GM21619 (cell line): ENCODE data around the gene TTBK1.

Experiments
- ATAC-seq: cut with Tn5 transposase; IDR thresholded peaks from one replicate; pipeline ENCODE4 v1.9.1; 2021; ENCODE audit not compliant: unreplicated experiment

The TTBK1 gene

DNA sequence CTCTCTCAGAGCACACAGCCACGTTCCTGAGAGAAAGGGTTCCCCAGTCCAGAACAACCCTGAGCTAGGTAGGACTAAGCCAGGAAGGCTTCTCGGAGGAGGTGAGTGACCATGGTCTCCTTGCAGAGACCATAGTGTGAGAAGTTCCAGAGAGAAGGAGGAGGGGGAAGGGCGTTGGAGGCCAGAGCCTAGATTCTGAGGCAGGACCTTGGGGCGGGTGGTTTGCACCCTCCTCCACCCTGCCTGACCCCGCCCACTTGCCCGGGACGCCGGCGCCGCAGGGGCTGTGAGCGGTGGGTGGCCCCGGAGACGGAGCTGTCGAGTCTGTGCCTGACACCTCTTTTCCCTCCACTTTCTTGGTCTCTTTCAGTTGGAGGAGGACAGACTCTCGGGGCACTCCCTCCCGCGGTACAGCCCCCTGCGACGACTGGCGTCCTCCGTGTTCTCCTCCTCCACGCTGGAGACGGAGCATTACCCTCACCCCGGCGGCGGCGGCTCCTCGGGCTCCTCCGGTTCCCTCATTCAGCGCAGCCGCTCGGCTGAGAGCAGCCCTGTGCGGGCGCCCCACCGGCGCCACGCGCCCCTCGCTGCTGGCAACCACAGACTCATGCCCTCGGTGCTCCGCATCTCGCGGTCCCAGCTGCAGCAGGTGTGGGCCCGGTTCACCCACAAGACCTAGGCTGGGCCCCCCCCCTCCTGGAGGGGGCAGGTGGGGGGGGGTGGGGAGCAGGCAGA, 26.2 kb downstream of the TTBK1 start:
- ATAC-seq: no peak

DNA sequence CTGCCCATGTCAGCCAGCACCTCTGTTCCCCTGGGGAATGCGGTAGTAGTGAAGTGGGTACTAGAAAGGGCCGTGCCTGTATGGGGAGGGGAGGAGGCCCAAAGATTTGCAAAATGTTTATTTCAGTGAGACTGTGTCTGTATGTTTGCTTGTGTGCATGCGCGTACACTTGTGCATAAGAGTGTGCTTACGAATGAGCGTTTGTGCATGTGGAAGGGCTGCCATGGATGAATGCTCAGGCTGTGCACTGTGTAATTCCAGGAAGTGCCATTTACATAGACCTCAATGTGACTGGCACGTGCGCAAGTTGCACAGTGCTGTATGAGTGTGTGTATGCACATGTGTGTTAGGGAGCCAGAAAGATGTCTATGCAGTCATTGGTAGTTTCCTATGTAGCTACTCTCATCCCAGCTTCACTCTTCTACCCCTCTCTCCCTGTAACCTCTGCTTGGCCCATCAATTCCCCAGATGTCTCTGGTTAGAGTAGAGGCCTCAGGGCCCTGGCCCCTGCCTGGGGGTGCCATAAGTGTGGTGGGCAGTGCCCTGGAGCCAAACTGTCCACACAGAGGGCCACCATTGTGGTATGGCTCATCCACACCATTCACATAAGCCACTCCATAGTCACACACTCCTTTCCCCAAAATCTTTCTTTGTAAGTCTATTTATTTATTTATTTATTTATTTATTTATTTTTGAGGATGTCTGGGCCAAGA, 28.0 kb downstream of the TTBK1 start:
- peak; percentile 57 for ATAC-seq

DNA sequence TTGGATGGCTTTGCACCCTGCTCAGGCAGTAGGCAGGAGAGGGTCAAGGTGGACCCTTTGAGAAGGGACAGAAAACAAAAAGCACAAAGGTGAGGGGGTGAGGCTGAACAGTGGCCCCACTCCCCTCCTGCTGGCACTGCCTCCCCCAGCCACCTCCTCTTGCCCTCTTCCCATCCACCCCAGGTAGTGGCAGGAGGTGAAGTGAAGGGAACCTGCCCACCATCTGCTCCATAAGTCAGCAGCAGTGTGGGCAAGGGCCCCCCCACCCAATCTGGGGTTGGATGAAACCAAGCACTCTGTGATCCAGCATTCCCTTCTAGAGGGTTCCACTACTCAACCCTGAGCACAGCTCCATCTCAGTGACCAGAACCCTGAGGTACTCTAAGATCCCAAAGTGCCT, 28.7 kb downstream of the TTBK1 start:
- no peak for ATAC-seq

DNA sequence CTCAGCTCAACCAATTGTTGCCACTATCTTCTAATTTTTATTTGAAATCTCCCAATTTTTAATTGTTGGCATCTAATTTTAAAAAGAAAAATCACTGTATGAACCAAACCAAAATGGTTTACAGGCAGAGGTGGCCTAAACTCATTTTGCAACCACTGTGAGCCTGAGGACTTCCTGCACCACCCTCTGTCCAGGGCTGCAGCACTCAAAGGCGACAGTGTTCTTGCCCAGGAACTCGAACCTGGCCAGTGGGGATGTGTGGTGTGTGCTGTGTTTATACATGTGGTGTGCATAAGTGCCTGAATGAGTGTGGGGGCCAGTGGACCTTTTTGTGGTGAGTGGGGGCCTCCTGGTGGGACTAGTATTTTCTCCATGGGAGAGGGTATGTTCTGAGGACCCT, 30.4 kb downstream of the TTBK1 start:
- ATAC-seq: no peak

DNA sequence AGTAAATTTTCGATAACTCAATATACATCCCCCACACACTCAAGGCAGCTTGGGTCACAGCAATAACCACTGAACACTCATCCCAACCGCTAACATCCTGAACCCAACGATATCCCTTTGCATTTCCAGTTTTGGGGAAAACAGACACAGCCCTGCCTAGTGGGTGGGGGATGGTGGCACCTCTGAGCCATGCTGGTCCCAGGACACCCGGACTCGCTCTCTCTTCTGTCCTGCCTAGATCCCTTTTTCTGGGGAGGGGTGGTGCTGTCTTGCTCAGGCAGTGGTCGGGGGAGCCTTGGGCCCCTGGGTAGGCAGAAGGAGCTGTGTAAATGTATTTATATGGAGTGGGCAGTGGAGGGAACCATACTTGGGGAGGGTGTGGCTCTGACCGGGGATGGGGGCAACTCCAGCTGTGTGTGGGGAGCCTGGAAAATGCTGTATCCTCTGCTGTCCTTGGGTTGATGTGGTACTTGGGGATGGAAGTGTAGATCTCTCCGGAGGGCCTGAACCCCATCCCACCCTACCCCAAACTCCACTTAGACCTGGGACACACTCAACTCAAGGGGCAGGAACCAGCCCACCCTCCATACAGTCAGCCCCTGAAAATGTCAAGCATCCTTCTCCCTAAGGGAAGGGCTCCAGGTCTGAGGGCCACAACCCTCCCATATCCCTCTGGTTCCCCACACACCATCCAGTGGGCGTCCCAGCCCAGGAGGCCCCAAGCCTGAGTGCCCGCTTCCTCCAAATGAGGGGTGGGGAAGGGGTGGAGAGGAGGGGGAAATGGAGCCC, 31.0 kb downstream of the TTBK1 start:
- no peak for ATAC-seq

DNA sequence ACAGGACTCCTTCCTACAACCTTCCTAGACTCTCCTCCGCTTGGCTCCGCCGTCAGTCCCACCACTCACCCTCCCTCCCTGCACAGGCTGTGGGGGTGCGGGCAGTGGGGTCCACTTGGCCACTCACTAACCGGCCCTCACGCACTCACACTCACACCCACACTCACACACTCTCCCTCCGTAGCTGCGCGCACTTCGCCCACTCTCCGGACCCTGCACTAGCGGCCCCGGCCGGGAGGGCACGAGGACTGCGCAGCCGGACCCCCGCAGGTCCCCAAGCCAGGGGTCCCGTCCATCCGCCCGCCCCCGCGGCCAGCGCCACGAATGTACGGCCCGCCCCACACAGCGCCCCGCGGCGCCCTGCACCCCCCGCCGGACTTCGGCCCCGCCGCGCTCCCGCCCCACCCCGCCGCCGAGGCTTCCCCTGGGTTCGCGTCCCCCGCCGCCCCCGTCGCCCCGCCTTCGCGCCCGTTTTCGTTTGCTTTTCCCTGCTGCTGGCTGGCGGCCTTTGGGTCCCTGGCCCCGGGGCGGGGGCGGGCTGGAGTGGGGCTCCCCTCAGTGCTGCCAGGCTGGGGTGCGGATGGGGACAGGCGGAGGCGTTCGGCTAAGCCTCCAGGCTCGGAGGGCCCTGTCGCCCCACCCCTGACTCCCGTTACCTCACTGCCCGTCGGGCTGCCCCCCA, 31.8 kb downstream of the TTBK1 start:
- ATAC-seq: no peak

DNA sequence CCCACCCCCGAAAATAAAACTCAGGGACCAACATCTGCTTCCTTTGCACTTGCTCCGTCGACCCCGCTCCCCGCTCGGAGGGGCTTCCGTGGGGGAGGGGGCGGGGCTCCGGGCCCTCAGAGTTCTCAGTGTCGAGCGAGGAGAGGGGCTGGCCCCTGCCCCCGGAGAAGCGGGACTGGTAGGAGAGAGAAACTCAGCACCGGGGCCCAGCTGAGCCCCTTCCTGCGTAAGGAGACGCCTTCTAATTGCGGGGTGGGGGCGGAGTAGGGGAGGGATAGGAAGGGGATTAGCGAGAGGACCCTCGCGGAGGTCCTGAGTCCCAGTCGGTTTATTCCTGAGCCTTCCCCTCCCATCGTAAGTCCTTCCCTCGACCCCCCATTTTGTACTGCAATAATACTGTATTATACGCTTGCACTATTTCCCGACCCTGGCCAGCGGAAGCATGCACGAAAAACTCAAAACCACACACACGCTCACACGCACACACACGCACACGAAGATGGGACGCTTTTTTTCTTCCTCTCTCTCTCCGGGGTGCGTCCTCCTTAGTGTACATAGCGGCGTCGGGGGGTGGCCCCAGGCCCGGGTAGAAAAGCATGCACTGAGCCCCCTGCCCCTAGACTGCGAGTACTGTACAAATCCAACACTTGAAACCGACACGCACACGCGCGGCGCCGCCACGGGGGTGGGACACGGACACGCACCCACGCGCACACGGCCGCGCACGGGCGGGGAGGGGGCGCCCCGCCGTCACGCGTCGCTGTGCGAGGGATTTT, 32.7 kb downstream of the TTBK1 start:
- ATAC-seq: no peak

DNA sequence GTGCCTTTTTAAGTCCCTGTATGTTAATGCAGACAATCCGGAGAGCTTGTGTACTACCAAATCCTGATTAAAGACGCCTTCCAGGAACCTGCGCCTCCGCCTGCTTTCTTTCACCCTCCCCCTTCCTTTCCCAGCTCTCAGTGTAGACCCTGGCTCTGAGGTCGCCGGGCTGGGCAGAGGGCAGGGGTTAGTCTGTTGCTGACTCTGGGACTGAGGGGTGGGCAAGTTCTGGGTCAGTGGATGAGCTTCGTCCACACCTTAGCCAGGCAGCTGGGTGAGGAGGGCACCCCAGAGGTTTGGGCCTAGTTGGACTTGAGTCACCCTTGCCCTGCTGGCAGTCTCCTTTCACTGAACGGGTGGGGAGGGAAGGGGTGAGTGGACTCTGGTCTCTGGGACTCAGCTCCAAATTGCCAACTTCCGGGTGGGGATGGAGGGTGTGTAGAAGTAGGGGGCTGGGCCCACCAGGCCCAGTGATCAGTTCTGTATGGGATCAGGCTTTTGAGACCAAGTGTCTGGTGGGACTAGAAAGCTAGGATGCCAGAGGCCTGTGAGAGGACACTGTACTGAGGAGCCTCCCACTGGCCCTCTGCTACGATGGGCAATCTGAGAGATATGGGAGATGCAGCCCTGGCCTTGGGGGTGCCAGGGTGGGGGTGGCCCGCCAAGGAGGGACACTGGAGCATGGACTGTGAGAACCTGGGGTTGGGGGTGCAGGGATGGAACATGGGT, 33.5 kb downstream of the TTBK1 start:
- no peak for ATAC-seq

DNA sequence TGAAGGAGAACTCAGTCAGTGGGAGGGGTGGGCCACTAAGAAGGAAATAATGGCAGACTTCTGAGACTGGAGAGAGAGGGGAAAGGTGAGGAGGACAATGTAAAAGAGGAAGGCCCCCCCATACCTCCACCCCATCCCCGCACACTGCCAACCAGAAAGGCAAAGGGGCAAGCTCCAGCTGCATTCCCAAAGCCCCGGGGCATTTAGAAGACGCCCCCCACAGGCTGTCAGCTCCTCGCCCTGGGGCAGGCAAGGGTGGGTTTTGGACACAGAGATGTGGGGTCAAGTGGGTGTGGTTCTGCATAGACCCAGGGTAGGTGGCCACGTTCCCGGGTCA, 34.0 kb downstream of the TTBK1 start:
- no peak for ATAC-seq

DNA sequence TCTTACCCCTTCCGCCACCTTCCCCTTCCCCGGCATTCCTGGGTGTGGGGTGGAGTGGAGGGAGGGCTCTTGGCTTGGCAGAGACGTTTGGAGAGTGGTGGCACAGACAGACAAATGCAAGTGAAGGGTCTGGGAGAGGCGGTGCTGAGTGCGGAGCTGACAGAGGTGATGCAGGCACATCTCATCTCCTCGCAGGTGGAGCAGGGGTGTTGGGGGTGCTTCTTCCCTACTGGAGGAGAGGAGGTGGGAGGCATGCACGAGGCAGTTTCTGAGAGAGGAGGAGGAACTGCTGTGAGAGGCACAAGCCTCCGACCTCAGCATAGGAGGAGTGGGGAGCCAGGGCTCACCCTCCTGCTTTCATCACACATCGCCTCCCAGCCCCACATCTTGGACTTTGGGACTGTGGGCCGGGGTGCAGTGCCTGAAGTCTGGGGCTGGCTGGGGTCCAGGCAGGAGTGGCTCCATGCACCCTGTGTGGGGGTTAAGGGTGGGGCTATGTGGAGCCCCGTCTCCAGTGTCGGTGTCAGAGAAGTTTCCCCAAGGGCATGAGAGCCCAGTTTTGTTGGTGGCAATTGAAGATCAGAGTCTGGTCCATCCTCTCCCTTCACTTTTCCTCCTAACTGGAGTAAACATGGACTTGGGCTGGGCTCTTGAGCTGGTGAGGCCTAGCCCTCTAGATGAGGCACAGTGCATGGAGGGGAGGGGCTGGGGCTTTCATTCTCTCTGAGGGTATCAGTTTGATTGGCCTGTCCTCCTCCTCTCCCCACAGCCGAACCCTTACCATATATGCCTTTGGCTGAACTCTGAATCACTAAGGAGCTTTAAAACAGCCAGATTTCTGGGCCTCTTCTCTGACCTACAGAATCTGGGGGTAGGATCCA, 34.6 kb downstream of the TTBK1 start:
- no peak for ATAC-seq

DNA sequence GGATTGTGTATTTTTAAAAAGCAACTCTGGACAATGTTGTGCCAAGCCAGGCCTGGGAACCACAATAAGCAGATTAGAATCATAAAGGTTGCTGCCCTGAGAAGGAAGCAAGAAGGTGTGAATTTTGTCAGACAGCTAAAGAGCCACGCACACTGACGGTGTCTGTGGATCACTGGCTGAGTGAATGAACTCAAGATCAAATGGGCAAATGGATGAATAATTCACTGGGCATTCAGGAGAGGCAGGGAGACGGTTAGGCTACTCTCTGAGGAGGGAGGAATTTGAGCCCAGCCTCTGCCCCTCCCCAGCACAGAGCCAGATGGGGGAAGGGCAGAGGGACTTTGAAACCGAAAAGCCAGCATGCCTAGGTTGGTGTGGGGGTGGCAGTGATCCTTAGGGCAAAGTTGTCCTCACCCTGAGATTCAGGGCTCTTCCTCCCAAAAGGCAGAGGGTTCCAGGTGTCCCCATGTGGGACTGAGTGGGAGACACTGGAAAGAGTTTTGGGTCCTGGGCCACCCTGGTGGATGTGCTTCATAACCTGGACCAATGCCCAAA, 35.3 kb downstream of the TTBK1 start:
- ATAC-seq: no peak

DNA sequence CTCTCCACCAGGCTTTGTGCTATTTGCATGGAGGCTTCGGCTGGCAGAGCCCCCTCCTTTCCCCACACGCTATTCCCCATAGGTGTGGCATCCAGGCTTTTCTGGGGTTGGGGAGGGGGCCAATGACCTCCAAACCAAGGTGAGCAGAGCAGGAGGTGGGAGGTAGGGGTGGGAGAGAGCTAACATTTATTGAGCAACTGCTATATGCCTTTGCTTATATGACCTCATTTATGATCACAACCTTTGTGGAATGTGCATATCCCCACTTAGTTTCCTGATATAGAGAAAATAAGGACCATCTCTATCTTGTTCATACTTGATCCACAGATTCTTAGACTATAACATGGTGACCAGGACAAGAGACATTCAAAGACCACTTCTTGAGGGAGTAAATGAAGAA, 37.0 kb downstream of the TTBK1 start:
- no peak for ATAC-seq

DNA sequence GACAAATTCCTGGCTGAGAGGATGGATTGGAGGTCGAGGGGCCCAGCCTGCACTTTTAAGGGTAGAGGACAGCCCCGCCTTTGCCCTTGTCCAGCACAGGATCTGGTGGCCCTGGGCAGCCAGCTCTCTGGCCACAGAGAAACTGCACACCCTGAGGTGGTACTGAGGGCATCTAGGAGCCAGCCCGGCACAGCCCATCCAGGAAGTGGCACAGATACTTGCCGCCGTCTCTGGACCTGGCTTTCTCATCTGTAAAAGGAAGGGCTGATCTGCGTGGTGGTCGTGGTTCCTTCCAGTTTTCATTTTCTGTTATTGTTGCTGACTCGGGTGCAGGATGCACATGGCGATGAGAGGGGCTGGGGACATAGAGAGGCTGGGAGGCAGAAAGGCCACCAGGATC, 38.8 kb downstream of the TTBK1 start:
- no peak for ATAC-seq

DNA sequence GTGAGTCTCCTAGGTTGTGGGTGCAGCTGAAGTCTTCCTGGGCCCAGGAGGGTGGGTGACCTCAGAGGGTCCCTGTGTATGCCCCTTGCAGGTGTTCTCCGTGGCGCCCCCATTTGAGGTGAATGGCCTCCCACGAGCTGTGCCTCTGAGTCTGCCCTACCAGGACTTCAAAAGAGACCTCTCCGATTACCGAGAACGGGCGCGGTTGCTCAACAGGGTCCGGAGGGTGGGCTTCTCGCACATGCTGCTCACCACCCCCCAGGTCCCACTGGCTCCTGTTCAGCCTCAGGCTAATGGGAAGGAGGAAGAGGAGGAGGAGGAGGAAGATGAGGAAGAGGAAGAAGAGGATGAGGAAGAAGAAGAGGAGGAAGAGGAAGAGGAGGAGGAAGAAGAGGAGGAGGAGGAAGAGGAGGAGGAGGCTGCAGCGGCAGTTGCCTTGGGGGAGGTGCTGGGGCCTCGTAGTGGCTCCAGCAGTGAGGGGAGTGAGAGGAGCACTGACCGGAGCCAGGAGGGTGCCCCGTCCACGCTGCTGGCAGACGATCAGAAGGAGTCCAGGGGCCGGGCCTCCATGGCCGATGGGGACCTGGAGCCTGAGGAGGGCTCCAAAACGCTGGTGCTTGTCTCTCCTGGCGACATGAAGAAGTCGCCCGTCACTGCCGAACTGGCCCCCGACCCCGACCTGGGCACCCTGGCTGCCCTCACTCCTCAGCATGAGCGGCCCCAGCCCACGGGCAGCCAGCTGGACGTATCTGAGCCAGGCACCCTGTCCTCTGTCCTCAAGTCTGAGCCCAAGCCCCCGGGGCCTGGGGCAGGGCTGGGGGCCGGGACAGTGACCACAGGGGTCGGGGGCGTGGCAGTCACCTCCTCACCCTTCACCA, 39.6 kb downstream of the TTBK1 start:
- ATAC-seq: no peak

DNA sequence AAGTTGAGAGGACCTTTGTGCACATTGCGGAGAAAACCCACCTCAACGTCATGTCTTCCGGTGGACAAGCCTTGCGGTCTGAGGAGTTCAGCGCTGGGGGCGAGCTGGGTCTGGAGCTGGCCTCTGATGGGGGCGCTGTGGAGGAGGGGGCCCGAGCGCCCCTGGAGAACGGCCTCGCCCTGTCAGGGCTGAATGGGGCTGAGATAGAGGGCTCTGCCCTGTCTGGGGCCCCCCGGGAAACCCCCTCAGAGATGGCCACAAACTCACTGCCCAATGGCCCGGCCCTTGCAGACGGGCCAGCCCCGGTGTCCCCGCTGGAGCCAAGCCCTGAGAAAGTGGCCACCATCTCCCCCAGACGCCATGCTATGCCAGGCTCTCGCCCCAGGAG, 40.2 kb downstream of the TTBK1 start:
- no peak for ATAC-seq

DNA sequence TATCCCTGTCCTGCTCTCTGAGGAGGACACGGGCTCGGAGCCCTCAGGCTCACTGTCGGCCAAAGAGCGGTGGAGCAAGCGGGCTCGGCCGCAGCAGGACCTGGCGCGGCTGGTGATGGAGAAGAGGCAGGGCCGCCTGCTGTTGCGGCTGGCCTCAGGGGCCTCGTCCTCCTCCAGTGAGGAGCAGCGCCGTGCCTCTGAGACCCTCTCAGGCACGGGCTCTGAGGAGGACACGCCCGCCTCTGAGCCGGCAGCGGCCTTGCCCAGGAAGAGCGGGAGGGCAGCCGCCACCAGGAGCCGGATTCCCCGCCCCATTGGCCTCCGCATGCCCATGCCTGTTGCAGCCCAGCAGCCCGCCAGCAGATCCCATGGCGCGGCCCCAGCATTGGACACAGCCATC, 40.6 kb downstream of the TTBK1 start:
- ATAC-seq: no peak

DNA sequence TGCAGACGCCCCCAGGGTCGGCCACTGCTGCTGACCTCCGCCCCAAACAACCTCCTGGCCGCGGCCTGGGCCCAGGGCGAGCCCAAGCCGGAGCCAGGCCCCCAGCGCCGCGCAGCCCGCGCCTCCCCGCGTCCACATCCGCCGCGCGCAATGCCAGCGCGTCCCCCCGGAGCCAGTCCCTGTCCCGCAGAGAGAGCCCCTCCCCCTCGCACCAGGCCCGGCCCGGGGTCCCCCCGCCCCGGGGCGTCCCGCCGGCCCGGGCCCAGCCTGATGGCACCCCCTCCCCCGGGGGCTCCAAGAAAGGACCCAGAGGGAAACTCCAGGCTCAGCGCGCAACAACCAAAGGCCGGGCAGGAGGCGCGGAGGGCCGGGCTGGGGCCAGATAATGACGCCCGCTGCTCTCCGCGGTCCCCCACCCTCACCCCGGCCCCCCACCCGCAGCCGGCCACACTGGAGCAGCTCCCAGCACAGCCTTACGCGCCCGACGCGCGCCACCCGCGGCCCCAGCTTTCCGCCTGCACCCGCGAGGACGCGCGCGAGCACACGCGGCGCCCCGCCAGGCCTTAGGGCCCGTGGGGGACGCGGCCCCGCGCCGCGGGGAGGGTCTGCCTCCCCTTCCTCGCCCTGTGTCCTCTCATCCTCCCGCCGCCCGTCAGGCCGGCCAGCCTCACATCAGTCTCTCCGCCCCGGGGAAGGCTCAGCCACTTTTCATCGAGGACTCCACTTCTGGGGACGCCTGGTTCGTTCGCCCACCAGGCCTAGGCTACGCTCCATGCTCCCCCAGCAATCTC, 41.9 kb downstream of the TTBK1 start:
- ATAC-seq: no peak
